AG09319 (cell line): ENCODE data around the gene DGKH.

Experiments used
- DNase-seq: peaks from one replicate; pipeline ENCODE4 v3.0.0-alpha.2; 2010; ENCODE audit warnings: low read depth; ENCODE audit errors: extremely low read depth
- TF ChIP-seq, protein P1 (sequence below): IDR thresholded peaks from 2 replicates; pipeline ENCODE4 v1.5.1; 2011; ENCODE audit warnings: low read depth, mild to moderate bottlenecking, inconsistent platforms, low read length, moderate library complexity

The DGKH gene

GRCh38 chr13:42258747-42259146 is 210.3 kb downstream of the DGKH start:
- TF ChIP-seq, protein P1, sequence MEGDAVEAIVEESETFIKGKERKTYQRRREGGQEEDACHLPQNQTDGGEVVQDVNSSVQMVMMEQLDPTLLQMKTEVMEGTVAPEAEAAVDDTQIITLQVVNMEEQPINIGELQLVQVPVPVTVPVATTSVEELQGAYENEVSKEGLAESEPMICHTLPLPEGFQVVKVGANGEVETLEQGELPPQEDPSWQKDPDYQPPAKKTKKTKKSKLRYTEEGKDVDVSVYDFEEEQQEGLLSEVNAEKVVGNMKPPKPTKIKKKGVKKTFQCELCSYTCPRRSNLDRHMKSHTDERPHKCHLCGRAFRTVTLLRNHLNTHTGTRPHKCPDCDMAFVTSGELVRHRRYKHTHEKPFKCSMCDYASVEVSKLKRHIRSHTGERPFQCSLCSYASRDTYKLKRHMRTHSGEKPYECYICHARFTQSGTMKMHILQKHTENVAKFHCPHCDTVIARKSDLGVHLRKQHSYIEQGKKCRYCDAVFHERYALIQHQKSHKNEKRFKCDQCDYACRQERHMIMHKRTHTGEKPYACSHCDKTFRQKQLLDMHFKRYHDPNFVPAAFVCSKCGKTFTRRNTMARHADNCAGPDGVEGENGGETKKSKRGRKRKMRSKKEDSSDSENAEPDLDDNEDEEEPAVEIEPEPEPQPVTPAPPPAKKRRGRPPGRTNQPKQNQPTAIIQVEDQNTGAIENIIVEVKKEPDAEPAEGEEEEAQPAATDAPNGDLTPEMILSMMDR, result no peak
- no peak for DNase-seq

- TF ChIP-seq, protein P1, result no peak
- no peak for DNase-seq
These were observed 211.1 kb downstream of the DGKH start for GRCh38 chr13:42259515-42259914.

DNA sequence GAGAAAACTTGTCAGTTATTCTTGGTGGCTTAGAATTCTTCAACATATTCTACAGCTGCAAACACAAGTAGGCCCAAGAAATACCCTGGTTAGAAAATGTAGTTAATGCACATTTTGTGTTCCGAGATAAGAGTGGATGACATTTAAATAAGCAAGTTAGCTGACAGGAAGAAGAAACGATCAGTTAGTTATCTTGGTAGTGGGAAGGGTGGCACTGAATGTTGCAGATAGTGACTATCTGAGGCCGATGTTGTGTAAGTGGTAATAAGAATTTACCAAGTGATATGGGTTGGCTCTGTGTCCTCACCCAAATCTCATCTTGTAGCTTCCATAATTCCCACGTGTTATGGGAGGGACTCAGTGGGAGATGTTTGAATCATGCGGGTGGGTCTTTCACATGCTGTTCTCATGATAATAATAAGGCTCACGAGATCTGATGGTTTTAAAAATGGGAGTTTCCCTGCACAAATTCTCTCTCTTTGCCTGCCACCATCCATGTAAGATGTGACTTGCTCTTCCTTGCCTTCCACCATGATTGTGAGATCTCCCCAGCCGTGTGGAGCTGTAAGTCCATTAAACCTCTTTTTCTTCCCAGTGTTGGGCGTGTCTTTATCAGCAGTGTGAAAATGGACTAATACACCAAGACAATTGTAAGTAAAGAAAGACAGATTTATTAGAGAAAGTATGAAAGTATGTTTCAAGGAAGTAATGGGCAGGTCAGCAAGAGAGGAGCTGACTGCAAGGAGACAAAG is 212.6 kb downstream of the DGKH start:
- no peak for DNase-seq
- TF ChIP-seq, protein P1, result no peak

DNA sequence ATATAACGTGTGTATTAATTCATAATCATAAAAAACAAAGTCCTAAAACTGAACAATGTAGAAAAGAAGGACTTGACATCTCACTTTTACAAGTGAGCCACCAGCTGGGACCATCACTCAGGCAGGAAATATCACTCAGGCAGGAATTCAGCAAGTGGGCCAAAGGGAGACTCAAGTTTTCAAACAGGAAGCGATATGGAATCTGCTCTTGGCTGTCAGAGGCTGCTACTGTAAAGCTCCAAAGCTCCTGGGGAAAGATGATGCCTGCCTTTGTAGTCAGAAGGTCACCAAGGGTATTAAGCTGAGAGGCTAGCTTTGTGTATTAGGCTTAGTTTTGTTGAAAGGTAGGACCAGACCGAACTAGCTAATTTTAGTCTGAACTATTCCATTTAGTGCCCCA is 218.0 kb downstream of the DGKH start:
- TF ChIP-seq, protein P1, result no peak
- no peak for DNase-seq

DNA sequence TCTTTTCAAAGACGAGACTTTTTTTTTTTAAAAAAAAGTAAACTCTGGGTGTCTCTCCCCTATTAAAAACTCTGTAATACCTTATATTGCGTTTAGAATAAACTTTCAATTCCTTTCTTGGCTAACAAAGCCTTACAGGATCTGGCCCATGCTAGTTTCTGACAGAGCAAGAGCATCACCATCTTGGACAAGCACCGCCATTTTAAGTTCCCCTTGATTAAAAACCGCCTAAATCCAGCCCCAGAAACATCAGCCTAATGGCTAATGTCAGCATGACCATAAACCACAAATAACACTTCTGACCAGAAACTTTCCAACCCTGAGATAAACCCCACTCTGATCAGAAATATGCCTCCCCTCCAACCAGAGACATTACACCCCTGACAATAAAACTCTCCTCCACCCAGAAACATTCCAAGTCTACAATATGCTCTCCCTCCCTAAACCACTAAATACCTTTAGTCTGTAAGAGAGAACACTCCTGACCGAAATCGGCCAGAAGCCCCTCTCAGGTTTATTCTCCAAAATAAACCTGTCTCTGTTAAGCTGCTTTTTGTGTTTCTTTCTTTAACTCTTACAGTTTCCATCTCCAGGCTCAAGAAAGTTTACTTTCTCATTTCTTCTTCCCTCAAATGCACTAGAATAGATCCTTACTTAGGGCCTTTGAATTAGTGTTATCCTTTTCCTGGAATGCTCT is 221.9 kb downstream of the DGKH start:
- DNase-seq, result no peak
- TF ChIP-seq, protein P1, result no peak

GRCh38 chr13:42270857-42271215 is 222.4 kb downstream of the DGKH start:
- no peak for DNase-seq
- TF ChIP-seq, protein P1, result no peak

- DNase-seq, result peak; percentile 97
- TF ChIP-seq, protein P1, result no peak
These were observed 223.1 kb downstream of the DGKH start for GRCh38 chr13:42271337-42272114.
